Suppressor macrophage treated with lipopolysaccharide for 1 hour (primary cell): Measurements from ENCODE around the gene HID1.

Experiments
- DNase-seq, 3 donors: peaks; one replicate each; pipeline ENCODE4 v3.0.0-alpha.2; 2020 to 2022

HID1 gene

DNA sequence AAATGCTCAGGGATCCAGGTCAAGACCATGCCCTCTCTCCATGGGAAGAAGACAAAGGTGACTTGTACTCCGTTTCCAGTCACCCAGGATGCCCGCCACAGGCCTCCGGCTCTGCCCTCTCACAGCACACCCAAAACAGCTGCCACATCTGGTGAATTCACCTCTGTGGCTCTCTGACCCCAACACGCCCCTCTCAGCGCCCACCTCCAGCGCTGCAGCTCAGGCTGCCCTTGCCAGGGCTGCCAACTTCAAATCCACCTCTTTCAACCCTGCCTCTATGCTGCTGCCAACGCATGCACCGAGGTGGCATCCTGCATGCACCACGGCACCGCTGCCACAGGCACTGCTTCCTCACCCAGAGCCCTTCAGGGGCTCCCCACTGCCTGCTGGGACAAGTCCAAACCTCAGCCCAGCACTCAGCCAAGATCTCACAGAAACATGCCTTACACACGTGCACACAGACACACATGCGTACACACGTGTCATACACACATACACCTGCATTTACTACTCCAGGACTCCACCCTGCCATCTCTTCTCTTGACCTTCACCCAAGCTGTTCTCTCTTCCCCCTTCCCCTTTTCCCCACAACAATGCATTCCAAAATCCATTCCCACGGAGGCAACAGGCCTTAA, 7.5 kb downstream of the HID1 start:
- no peak for DNase-seq

DNA sequence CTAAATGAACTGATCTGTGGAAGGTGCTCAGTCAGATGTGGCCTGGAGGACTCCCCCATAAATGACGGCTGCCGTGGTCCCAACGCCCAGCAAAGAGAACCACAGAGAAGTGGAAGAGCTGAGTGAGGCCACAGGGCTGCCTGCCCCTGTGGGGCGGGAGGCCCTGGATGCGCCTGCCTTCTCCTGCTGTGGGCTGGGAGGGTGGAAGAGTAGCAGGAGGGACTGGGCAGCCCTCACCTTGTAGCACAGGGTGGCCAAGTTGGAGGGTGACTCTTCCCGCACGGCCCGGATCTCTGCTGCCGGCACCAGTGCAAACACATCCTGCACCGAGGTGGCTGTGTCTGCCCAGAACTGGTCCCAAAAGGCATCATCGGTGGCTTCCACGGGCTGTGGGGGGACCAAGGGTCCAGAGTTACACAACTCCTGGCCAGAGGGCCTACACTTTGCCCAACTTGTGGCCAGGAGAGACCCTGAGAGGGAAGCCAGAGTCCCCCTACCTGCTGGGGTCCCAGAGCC, 8.3 kb downstream of the HID1 start:
- DNase-seq, result no peak

DNA sequence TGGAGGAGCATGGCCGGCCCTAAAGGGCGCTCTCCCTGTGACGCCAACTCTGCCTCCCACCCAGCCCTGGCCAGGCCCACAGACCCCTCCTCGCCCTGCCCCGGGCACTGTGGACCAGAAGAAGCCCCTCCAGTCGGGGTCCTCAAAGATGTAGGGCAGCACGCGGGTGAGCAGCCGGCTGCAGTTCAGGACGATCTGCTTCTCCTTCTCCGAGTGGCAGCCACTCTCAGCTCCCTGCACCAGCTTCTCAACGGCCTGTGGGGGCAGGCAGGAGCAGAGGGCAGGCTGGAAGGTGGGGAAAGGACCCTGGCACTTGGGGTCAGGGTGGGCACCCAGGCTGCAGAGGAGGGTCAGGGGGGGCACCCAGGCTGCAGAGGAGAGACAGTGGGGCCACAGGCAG, 8.9 kb downstream of the HID1 start:
- DNase-seq, result no peak

DNA sequence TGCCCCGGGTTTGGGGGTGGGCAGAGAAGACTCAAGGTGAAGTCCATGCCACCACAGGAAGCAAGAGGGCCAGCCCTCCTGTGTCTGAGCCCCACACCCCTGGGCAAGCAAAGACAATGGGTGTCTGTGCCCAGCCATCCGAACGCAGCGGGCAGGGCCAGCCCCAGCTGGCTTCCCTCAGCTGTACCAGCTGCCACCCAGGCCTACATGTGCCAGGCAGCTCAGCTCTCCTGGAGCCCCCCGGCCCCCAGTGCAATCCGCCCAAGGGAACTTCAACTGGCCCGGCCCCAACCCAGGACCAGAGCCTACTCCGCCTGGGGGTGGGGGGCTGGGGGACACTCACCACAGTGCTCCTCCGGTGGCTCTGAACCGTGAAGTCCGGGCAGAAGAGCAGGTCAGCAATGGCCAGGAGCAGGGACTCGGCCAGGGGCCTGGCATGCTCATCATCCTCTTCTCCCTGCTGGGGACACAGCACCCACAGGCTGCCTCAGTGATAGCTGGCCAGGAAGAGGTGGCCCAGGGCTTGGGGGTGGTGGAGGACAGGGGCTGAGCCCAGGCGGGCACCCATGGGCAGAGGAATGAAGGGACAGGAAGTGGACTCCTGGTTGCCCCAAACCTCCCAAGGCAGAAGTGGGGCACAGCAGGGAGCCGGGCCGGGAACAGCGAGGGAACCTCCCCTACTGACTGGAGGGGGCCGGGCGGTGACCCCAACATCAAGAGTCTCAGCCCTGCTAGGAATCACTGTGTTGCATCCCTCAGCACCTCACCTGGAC, 9.8 kb downstream of the HID1 start:
- DNase-seq, result no peak

DNA sequence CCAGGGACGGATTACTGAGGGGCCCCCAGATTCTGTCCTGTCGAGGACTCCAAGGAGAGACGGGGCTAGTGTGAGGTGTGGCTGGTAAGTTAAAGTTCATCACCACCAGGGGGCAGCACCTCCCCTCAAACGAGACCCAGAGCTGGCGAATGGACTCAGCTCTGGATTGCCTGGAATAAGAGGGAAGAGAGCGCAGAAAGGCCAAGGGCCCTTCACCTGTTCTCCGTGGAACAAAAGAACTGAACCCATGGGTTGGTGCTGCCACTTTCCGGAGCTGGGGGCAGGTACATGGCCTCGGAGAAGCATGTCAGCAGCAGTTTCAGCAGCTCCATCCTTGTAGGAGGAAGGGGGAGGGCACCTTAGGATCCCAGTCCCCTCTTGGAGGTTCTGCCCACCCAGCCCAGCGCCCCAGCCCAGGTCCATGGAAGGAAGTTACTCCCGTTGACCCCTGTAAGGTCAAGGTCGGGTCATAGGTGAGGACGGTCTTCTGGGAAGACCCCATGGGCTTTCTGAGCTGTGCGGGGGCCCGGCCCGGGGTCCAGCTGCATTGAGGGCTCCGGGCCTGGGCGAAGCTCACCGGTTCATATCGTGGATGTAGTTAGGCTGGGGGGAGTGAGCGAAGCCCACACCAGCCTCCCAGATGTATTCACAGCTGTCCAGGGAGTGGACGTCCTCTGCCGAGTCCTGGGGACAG, 10.8 kb downstream of the HID1 start:
- DNase-seq, result peak; percentile 86 to 95 (median 94)

DNA sequence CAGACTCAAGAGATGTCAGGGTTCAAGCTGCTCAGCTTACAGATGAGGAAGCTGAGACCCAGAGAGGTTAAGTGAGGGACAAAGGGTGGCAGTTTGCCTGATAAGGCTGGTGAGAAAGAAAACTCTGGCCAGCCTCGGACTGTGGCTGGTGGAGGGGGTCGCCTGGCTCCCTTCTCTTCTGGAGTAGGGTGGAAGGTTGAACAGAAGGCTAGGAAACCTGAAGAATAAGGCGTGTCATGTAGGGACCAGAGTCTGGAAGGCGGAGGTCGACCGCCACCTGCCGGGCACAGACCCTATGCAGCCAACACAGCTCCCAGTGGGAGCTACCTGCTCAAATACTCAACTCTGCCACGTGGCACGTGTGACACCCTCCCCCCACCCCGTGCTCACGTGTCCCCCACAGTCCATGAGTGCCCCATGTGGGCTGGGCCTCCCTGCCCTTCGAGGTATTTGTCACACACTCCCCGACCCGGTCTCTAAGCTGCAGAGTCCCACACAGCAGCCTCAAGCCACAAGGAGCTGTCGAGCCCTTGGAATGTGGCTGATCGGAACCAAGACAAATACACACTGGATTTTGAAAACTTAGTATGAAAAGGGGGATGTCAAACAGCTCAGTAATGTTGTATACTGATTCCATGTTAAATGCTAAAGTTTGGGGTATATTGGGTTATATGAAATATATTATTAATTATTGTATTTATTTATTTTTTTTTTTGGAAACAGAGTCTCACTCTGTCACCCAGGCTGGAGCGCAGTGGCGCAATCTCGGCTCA, 11.8 kb downstream of the HID1 start:
- DNase-seq, result peak; percentile 36 to 69 (median 37)

DNA sequence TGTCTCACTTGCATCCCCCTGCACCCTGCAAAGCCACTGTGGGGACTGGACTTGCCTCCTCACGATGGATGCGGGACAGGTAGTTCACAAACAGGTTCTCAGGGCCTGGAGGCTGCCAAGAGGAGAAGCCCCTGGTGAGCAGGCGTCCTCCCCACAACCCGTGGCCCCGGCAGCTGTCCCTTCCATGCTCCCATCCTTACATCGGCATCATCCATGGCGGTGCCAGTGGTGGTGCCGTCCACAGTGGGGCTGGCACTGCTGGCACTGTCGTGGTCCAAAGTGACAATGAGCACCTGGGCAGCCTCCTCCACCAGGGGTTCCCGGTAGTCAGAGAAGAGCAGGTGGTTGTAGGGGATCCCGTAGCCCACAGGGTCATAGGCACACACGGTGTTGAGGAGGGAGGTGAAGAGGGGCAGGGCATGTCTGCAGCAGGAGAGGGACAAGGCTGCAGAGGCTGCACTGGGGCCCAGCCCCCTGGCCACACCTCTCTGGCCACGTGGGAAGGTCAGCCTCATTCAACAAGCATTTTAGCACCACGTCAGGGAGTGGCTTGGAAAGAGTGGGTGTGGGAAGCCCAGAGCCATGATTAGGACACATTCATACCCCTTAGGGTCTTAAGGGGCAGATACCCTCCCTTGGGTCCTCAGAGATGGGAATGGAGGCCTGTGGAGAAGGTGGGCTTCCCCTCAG, 12.6 kb downstream of the HID1 start:
- DNase-seq, result peak in 2 of 3 donors; percentile 31 to 33

DNA sequence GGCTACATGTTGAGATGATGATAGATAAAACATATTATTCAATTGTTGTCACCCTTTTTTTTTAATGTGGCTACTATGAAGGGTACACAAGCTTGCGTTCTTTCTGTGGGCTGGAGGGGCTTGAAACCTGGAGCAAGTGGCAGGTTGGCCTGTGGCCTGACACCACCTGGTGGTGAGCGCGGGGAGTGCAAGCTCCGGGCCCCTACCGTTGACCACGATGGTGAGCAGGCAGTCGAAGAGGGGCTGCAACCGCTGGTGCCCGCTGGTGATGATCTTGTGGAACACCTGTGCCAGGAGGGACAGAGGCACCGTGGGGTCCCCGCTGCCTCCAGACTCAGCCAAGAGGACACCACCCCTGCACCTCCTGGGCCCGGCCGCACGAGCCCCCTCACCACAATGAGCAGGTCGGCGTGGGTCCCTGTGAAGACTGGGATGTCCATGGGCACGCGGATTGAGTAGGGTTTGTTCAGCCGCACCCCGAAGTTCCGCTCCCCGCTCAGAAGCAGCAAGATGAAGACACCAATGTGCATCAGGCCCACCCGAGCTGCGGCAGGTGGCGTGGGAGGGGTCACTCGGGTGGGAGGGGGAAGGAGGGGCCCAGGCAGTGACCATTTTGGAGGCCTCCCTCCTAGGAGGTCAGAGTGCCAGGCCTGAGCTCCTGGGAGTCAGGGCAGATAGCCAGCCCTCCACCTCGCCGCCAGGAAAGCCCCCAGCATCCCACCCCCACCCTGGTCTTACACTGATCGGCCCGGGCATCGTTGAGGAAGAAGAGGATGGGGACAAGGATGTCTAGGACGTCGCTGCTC, 14.4 kb downstream of the HID1 start:
- peak; percentile 77 to 88 (median 81) for DNase-seq

DNA sequence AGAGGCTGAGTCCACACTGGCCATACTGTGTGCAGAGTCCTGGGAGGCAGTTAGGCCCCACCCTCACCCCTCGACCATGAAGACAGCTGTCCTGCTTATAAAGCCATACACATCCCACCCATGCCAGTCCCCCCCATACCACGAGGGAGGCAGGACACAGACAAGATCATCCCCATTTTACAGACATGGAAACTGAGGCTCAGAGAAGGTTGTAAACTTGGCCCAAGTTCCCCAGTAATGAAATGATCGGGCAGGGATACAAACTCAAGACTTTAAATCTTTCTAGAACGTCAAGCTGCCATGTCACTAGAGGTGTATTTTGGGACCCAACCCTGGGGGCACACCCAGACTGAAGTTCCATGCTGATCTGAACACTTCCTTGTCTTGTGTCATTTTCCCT, 16.5 kb downstream of the HID1 start:
- no peak for DNase-seq

DNA sequence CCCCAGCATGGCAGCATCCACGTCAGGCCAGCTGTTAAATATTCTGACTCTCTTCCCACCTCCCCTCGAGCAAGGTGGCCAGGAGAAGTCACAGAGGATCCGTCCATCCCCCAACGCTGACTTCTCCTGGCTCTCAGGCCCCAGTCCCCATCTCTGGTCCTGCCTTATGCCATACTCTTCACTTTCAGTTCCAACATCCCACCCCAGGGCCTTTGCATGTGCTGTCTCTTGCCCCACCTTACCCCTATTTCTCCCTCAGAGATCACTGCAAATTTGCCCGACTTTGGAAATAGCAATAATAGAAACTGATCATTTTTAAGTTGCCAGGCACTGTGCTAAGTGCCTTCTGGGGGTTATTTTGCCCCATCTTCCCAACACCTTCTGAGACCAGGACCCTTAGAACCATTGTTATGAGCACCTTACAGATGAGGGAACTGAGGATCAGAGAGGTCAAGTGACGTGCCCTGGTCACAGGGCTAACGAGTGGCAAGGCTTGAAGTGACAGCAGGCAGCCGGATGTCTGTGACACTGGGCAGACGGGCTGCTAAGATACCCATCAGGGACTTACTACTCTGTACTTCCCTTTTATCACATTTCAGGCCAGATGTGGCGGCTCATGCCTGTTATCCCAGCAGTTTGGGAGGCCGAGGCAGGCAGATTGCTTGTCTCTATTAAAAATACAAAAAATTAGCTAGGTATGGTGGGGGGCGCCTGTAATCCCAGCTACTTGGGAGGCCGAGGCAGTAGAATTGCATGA, 17.7 kb downstream of the HID1 start:
- peak in 1 of 3 donors; percentile 32 for DNase-seq

DNA sequence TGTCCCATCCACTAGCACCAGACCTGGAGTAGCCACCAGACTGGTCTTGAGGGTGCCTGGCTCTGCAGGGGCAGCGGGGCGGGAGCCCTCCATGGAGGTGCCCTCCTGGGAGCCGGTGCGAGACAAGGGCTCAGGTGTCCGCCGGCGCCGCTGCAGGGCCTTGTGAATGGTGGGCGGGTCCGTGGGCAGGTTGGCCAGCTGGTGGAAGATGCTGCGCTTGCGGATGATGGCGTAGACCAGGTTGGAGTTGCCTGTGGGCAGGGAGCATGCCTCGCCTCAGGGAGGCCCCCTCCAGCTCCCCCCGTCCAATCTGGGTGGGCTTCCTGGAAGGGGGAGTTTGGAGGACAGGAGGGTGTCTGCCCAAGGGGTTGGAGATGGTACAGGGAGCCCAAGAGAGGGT, 18.4 kb downstream of the HID1 start:
- no peak for DNase-seq

- DNase-seq, result no peak
Measured at GRCh38 chr17:74953134-74953687, 19.3 kb downstream of the HID1 start.

DNA sequence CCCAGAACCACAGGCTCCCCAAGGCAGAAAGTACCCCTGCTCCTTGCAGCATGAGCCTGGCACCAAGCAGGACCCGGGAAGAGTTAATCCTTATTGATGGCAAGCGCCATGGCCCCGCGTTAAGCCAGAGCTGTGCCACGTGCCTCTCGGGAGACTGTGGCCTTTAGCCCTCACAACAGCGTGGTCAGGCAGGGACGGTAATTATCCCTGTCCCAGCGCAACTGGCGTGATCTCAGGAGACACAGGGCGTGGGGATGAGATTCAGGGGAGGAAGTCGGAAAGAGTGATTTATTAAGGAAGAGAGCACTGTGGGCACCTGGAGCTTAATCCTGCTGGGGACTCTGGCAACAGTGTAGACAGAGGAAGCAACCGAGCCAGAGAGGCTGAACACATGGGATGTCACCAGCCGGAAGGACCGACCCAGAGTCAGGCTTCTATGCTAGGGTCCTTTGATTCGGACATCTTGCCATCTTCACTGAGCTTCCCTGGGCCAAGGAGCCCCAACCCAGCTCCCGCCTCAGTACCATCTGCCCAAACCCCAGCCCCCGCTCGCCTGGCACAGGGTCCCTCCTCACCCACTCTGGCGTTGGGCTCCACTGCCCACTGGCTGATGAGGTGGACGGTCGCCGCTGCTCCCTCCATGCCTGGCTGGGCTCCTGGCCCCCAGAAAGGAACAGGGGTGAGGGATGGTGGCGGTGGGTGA, 20.0 kb downstream of the HID1 start:
- DNase-seq, result no peak

GRCh38 chr17:74951680-74952421, 20.7 kb downstream of the HID1 start:
- DNase-seq, result no peak

- DNase-seq, result no peak
Measured at GRCh38 chr17:74951065-74951464, 21.5 kb downstream of the HID1 start.

- DNase-seq, result no peak
Measured at GRCh38 chr17:74950207-74950606, 22.4 kb downstream of the HID1 start.

GRCh38 chr17:74949455-74950115, 23.0 kb downstream of the HID1 start:
- DNase-seq, result no peak

- no peak for DNase-seq
Measured at GRCh38 chr17:74947041-74947754, 25.4 kb downstream of the HID1 start.
